HepG2 (cell line): ENCODE data around the gene QSOX1. TPM values are rescaled to one million over a fixed set of nuclear protein-coding genes. Genes with fewer than 3 reads are reported as not detected.

Experiments
- ATAC-seq: fragments of 200-7000 bp; cut with Tn5 transposase; 3 replicates; pipeline ENCODE4 v1.9.1; 2020; ENCODE audit warnings: mild to moderate bottlenecking, moderate library complexity
- BruUV-seq: library from RNA; stranded (reverse); fragments of 400-500 nt; replicated peaks from 2 replicates; lab custom pipeline; 2021; lab: Mats Ljungman, UMichigan
- CTCF ChIA-PET: fragments of 300-600 bp; formaldehyde crosslinking; extraction: SDS; loops from one replicate; lab custom pipeline; 2021; ENCODE audit warnings: low total read pairs, inconsistent platforms, low intra/inter-chr PET ratio; lab: Yijun Ruan, JAX
- POLR2A ChIA-PET: fragments of 350-600 bp; sonication (Branson Sonifier 250); formaldehyde crosslinking; loops from one replicate; lab custom pipeline; 2020; ENCODE audit warnings: antibody characterized with exemption, inconsistent platforms; lab: Yijun Ruan, JAX
- DNase-seq: peaks from one replicate; pipeline ENCODE4 v3.0.0-alpha.2; 2015; ENCODE audit warnings: low spot score
- FAIRE-seq: peaks from 3 replicates; lab custom pipeline; 2011; peaks lifted over from hg19 to GRCh38; lab: Jason Lieb, UNC
- H2AFZ ChIP-seq: one replicate; pipeline ENCODE4 v1.6.1; 2011; ENCODE audit warnings: low read length, inconsistent platforms
- H3K27ac ChIP-seq: fragments of 300-600 bp; 3 replicates; pipeline ENCODE4 v1.8.0; 2011; ENCODE audit warnings: mixed run types, mild to moderate bottlenecking, mixed read lengths, low read length, inconsistent platforms; ENCODE audit not compliant: insufficient read depth; ENCODE audit errors: extremely low read length
- H3K27me3 ChIP-seq, 2 experiments: fragments of 200-600 bp in 1 of 2; 2 replicates in 1 of 2; 3 replicates in 1 of 2; pipeline versions ENCODE4 v1.6.0 to v1.8.0; 2011; ENCODE audit warnings: low read length in 2 of 2, mild to moderate bottlenecking in 2 of 2, moderate library complexity in 2 of 2, inconsistent platforms in 1 of 2; ENCODE audit not compliant: insufficient read depth in 2 of 2, control insufficient read depth in 1 of 2
- H3K36me3 ChIP-seq, 2 experiments: fragments of 200-600 bp in 1 of 2; replicated peaks in 1 of 2; 2 replicates in 1 of 2; 3 replicates in 1 of 2; pipeline versions ENCODE4 v1.5.1 to v1.8.0; 2011; ENCODE audit warnings: low read length in 2 of 2, inconsistent platforms in 1 of 2; ENCODE audit not compliant: insufficient read depth in 2 of 2, control insufficient read depth in 1 of 2
- H3K4me1 ChIP-seq: 2 replicates; pipeline ENCODE4 v1.5.1; 2012; ENCODE audit warnings: low read length, inconsistent platforms; ENCODE audit not compliant: insufficient read depth
- H3K4me2 ChIP-seq: 2 replicates; pipeline ENCODE4 v1.6.0; 2011; ENCODE audit warnings: low read depth, low read length, inconsistent platforms
- H3K4me3 ChIP-seq, 3 experiments: fragments of 200-600 bp in 1 of 3; sonication (generic), shearing (Covaris generic) in 1 of 3; replicated peaks in 1 of 3; 2 replicates each; pipeline ENCODE4 v1.5.1; 2011 to 2016; ENCODE audit warnings: low read length in 3 of 3, inconsistent platforms in 2 of 3, low read depth in 2 of 3, mild to moderate bottlenecking in 2 of 3, control low read depth in 1 of 3, mixed read lengths in 1 of 3; ENCODE audit not compliant: insufficient read depth in 1 of 3
- H3K79me2 ChIP-seq: one replicate; pipeline ENCODE4 v1.6.1; 2011; ENCODE audit warnings: low read length, inconsistent platforms; ENCODE audit not compliant: insufficient read depth
- H3K9ac ChIP-seq: 2 replicates; pipeline ENCODE4 v1.6.0; 2011; ENCODE audit warnings: mild to moderate bottlenecking, low read depth, low read length, inconsistent platforms; ENCODE audit not compliant: insufficient read depth
- H3K9me3 ChIP-seq: 2 replicates; pipeline ENCODE4 v1.5.1; 2012; ENCODE audit warnings: mild to moderate bottlenecking, low read length
- H4K20me1 ChIP-seq: 2 replicates; pipeline ENCODE4 v1.6.0; 2011; ENCODE audit warnings: inconsistent platforms, mild to moderate bottlenecking, low read length, moderate library complexity; ENCODE audit not compliant: insufficient read depth
- E2F1 ChIP-seq: sonication (generic); formaldehyde crosslinking; IDR thresholded peaks from 2 replicates; pipeline ENCODE4 v1.5.0; 2020; ENCODE audit warnings: missing genetic modification reagents
- HNRNPUL1 ChIP-seq: fragments of 200-400 bp; formaldehyde crosslinking; IDR thresholded peaks from 2 replicates; pipeline ENCODE4 v1.6.1; 2017; ENCODE audit warnings: low read depth, mild to moderate bottlenecking, low read length, moderate library complexity
- MATR3 ChIP-seq: sonication (generic); formaldehyde crosslinking; IDR thresholded peaks from 2 replicates; pipeline ENCODE4 v1.4.0; 2020; ENCODE audit warnings: missing genetic modification reagents
- MBNL3 ChIP-seq: fragments of 250-450 bp; sonication (Bioruptor Pico); conservative IDR thresholded peaks from 2 replicates; pipeline ENCODE4 v1.8.0; 2022; ENCODE audit warnings: mild to moderate bottlenecking, inconsistent platforms
- PCBP1 ChIP-seq: fragments of 200-400 bp; formaldehyde crosslinking; IDR thresholded peaks from 2 replicates; pipeline ENCODE4 v1.6.1; 2017; ENCODE audit warnings: mild to moderate bottlenecking, low read depth, low read length, borderline replicate concordance
- PLSCR1 ChIP-seq: sonication (generic); formaldehyde crosslinking; IDR thresholded peaks from 2 replicates; pipeline ENCODE4 v1.5.0; 2020; ENCODE audit warnings: missing genetic modification reagents, mild to moderate bottlenecking, borderline replicate concordance
- PRPF4 ChIP-seq: fragments of 200-400 bp; formaldehyde crosslinking; IDR thresholded peaks from 2 replicates; pipeline ENCODE4 v1.6.1; 2016; ENCODE audit warnings: low read length, low read depth; ENCODE audit not compliant: poor library complexity, severe bottlenecking
- REPIN1 ChIP-seq: sonication (generic); formaldehyde crosslinking; IDR thresholded peaks from 2 replicates; pipeline ENCODE4 v1.8.0; 2022; ENCODE audit warnings: missing genetic modification reagents, low read depth, mild to moderate bottlenecking, borderline replicate concordance
- SOX5 ChIP-seq: IDR thresholded peaks from 2 replicates; pipeline ENCODE4 v1.6.1; 2016; ENCODE audit warnings: borderline replicate concordance
- YEATS4 ChIP-seq: sonication (generic); formaldehyde crosslinking; IDR thresholded peaks from 2 replicates; pipeline ENCODE4 v1.4.0; 2020; ENCODE audit warnings: missing genetic modification reagents, borderline replicate concordance
- ZBTB2 ChIP-seq: sonication (generic); formaldehyde crosslinking; IDR thresholded peaks from 2 replicates; pipeline ENCODE4 v1.8.0; 2022; ENCODE audit warnings: low read depth, missing genetic modification reagents
- ZBTB20 ChIP-seq: sonication (generic); formaldehyde crosslinking; IDR thresholded peaks from 2 replicates; pipeline ENCODE4 v1.8.1; 2023; ENCODE audit warnings: missing genetic modification reagents, low read depth, mild to moderate bottlenecking, borderline replicate concordance
- ZBTB42 ChIP-seq: sonication (generic); formaldehyde crosslinking; IDR thresholded peaks from 2 replicates; pipeline ENCODE4 v1.5.0; 2020; ENCODE audit warnings: mild to moderate bottlenecking, missing genetic modification reagents
- ZNF350 ChIP-seq: sonication (generic); formaldehyde crosslinking; IDR thresholded peaks from 2 replicates; pipeline ENCODE4 v1.4.0; 2020; ENCODE audit warnings: mild to moderate bottlenecking, low read depth, missing genetic modification reagents, borderline replicate concordance
- ZSCAN30 ChIP-seq: sonication (generic); formaldehyde crosslinking; IDR thresholded peaks from 2 replicates; pipeline ENCODE4 v1.5.0; 2020; ENCODE audit warnings: mild to moderate bottlenecking, missing genetic modification reagents
- WGBS: methylation state at CpG from one replicate; pipeline ENCODE4 v1.1.6; 2017; ENCODE audit warnings: low lambda C conversion rate; 5-methylcytosine and 5-hydroxymethylcytosine counted together
- in situ Hi-C: cut with HindIII; loops from 2 replicates; pipeline ENCODE4 v1.10.0; 2017; ENCODE audit warnings: low pct_unique_long_range_greater_than_20kb; ENCODE audit not compliant: extremely low pct_ligation_motif_present
- intact Hi-C: fragments of 100-400 bp; cut with micrococcal nuclease; formaldehyde crosslinking; loops from one replicate; pipeline ENCODE4 v1.10.0; 2022; ENCODE audit not compliant: unreplicated experiment
- polyA plus RNA-seq, 8 experiments: library from polyadenylated mRNA; depleted of rRNA in 3 of 8; stranded (reverse) in 7 of 8; unstranded in 1 of 8; fragments of >200 nt; fragmentation: Illumina TruSeq in 4 of 8; extraction: Trizol in 4 of 8; gene quantifications; 2 replicates each; pipeline versions ENCODE4 v1.2.1 to v1.2.3, GENCODE V29; 2011 to 2016; ENCODE audit warnings: low read depth in 4 of 8, missing spikeins in 1 of 8, mixed read lengths in 1 of 8; ENCODE audit not compliant: insufficient read depth in 1 of 8
- total RNA-seq, 5 experiments: library from RNA; depleted of rRNA; stranded (reverse); fragments of >200 nt; fragmentation: Illumina TruSeq; extraction: Trizol; gene quantifications; 2 replicates each; pipeline ENCODE4 v1.2.3, GENCODE V29; 2016; ENCODE audit warnings: low read depth in 1 of 5

The QSOX1 gene
- total and polyA plus RNA-seq, 2 of the 13 experiments (the other 11 are each of a cell fraction or from before 2014, with no cell fraction given), result 6.8 to 40.2 TPM

GRCh38 chr1:180250883-180251509 lies 96.3 kb downstream of the QSOX1 start:
- Histone ChIP-seq H3K4me2 (no peak overlapping the region), H3K79me2 (no peaks in the 10 kb centered on the region), H3K9me3 (no peaks in the 10 kb centered on the region), H3K36me3 (no peaks in the 10 kb centered on the region), H3K27ac (no peak overlapping the region), H3K4me3 (no peak overlapping the region), H3K4me1 (peaks cover 83% of the 10 kb centered on the region), H3K27me3 (peaks cover 0 to 6% of the 10 kb centered on the region in 2 experiments; a peak in 3 of 5 replicates), H3K9ac (no peak overlapping the region), H4K20me1 (no peaks in the 10 kb centered on the region), H2AFZ (no peak overlapping the region)
- no peak for TF ChIP-seq YEATS4 (CRISPR knock-in tag)
- TF ChIP-seq ZSCAN30, result no peak
- no peak for TF ChIP-seq PLSCR1 (CRISPR knock-in tag)
- no peak for TF ChIP-seq MATR3 (CRISPR knock-in tag)
- TF ChIP-seq ZBTB20 (CRISPR knock-in tag), result no peak
- TF ChIP-seq REPIN1 (CRISPR knock-in tag), result no peak
- TF ChIP-seq PRPF4, result no peak
- TF ChIP-seq SOX5 (CRISPR knock-in tag), result no peak
- TF ChIP-seq ZNF350 (CRISPR knock-in tag), result no peak
- no peak for TF ChIP-seq E2F1 (CRISPR knock-in tag)
- TF ChIP-seq ZBTB42 (CRISPR knock-in tag), result no peak
- no peak for TF ChIP-seq MBNL3 (CRISPR knock-in tag)
- no peak for TF ChIP-seq ZBTB2 (CRISPR knock-in tag)
- TF ChIP-seq PCBP1, result no peak
- no peak for TF ChIP-seq HNRNPUL1
- CTCF ChIA-PET, result interaction anchor here (1.9 to 3.2 kb wide), 2 partner anchors 165 to 227 kb away, joined by 10 to 17 read pairs; no protein-coding TSS in a partner anchor
- BruUV-seq, result no TSS peak
- 59% methylated on average over 11 of the region's 16 CpGs for WGBS
- DNase-seq (no peak), FAIRE-seq (no peak), ATAC-seq (no peak)
- intact Hi-C loops (loop anchor here (5.0 kb wide), 1 partner anchor 231 kb away; no protein-coding TSS in a partner anchor), in situ Hi-C loops (loop anchor here (5.0 kb wide), 2 partner anchors 166 to 226 kb away; no protein-coding TSS in a partner anchor)
- POLR2A ChIA-PET, result no interaction called here
